ENCODE data around the gene PAK1. TPM values are rescaled to one million over a fixed set of nuclear protein-coding genes. Genes with fewer than 3 reads are reported as not detected.

PAK1 gene
- total RNA-seq, 1 donor from 2014 or later: 33.1 TPM

DNA sequence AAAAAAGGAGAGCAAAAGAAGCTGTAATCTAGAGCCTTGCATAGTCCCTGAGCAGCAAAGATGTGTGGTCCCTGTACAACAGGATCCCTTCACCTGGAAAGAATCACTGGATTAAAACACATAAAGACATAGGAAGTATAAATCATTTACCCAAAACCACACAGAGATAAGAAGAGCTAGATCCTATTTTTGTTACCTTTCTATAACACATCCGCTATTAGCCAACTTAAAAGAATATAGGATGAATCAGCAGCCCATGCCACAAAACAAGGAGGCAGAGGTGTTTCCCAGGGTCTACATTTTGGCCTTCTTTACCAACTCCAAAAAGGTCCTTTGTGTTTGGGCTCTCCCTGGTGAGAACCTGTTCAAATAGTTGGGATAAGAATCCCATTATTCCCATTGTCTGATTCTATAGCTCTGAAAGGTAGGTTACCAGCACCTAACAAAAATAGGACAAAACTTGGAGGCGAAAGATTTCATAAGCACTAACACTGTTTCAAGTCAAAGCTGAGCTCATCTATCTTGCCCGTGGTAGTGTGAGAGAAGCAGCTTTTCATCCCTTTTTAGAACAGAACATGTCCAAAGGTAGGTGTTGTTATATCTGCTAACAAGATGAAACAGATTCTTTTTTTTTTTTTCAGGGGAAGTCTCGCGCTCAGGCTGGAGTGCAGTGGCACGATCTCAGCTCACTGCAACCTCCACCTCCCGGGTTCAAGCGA is 26.8 kb downstream of the PAK1 start:
- intact Hi-C loops (cut with micrococcal nuclease): no loop called here

DNA sequence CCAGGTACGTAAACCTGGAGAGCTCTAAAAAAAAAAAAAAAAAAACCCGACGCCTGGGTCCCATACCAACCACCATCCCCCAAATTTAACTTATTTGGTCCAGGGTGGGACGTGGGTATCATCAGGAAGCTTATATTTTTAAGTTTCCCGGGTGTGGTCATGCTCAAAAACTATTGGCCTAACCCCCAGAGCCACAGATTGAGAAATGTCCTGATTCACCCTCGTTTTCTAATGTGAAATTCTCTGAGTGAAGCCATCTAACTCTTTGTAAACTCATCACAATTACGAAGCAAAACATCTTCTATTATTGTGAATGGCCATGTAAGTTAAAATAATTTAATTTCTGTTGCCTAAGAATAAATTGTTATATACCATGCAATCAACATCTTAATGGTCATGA is 29.6 kb downstream of the PAK1 start:
- no peak for DNase-seq (ENCODE audit: low spot score)
- Mint-ChIP-seq H3K36me3 (ENCODE audit: low read depth) (no peaks in the 10 kb centered on the region), H3K4me3 (no peak overlapping the region), H3K27ac (no peak overlapping the region), H3K9me3 (no peaks in the 10 kb centered on the region), H3K27me3 (ENCODE audit: insufficient read depth) (no peaks in the 10 kb centered on the region), H3K4me1 (ENCODE audit: low read depth) (peaks cover 27% of the 10 kb centered on the region)
- intact Hi-C loops (cut with micrococcal nuclease): no loop called here

More for the DNA sequence above, 26.8 kb downstream of the PAK1 start:
- DNase-seq (ENCODE audit: low spot score): no peak
- Mint-ChIP-seq H3K4me1 (ENCODE audit: low read depth) (peaks cover 46% of the 10 kb centered on the region), H3K27me3 (ENCODE audit: insufficient read depth) (peaks cover 2% of the 10 kb centered on the region), H3K36me3 (ENCODE audit: low read depth) (no peaks in the 10 kb centered on the region), H3K9me3 (no peaks in the 10 kb centered on the region), H3K27ac (no peak overlapping the region), H3K4me3 (no peak overlapping the region)

DNA sequence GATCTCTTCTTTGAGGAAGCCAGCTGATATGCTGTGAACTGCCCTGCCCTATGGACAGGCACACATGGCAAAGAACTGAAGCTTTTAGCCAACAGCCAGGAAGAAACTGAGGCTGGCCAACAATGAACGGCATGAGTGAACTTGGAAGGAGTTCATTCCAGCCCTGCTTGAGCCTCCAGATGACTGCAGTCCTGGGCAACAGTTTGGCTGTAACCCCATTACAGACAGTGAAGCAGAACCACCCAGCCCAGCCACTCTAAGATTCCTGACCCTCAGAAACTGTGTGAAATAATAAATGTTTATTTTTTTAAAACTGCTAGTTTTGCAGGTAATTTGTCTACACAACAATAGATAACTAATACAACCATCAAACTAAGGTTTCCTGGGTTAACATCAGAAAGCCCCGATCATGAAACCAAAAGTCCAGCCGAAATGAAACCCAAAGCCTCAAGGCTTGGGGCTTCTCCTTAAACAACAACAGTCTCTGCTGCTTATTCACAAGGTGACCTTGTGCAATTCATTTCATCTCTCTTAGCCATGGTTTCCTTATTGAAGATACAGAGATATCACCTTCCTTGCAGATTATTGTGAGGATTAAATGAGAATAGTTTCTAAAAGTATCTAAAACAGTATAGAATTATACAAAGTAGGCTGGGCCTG is 31.4 kb downstream of the PAK1 start:
- Mint-ChIP-seq H3K27me3 (ENCODE audit: insufficient read depth) (no peaks in the 10 kb centered on the region), H3K36me3 (ENCODE audit: low read depth) (no peaks in the 10 kb centered on the region), H3K9me3 (no peaks in the 10 kb centered on the region), H3K4me1 (ENCODE audit: low read depth) (peaks cover 14% of the 10 kb centered on the region), H3K27ac (no peak overlapping the region), H3K4me3 (no peak overlapping the region)
- intact Hi-C loops (cut with micrococcal nuclease): no loop called here
- no peak for DNase-seq (ENCODE audit: low spot score)

DNA sequence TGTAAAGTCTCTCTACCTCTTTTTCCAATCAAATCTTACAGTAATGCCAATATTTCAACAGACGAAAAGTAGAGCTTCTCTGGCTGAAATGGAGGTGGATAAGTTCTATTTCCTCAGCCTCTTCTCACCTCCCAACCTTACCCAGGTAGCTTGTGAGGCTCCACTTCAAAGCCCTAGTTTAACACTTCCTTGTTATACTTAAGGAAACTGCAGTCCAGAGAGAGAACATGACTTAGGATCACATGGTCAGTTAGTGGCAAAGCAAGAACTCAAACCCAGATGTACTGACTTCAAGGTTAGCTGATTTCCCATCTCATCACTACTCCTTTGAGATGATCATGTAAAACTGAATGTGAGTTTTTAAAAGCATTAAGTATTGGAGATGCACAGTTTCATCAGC is 32.5 kb downstream of the PAK1 start:
- Mint-ChIP-seq H3K36me3 (ENCODE audit: low read depth) (no peaks in the 10 kb centered on the region), H3K9me3 (no peaks in the 10 kb centered on the region), H3K27ac (no peak overlapping the region), H3K4me1 (ENCODE audit: low read depth) (peaks cover 5% of the 10 kb centered on the region), H3K4me3 (no peak overlapping the region), H3K27me3 (ENCODE audit: insufficient read depth) (peaks cover 4% of the 10 kb centered on the region)
- DNase-seq (ENCODE audit: low spot score): no peak
- intact Hi-C loops (cut with micrococcal nuclease): no loop called here

DNA sequence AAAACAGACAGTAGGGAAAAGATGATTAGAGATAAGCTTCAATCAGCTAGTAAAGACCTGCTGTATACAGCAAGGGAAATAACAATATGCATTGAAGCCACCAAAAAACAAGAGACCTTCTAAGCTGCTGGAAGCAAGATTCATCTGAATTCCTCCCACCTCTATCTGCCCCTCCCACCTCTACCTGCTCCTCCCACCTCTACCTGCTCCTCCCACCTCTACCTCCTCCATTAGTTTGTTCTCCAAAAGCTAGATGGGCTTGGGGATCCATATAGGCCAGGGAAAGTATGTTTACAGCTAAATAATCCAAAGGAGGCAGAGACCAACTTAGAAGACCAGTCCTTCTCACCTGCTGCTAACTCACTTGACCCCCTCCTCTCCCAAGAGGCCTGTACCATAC is 33.2 kb downstream of the PAK1 start:
- H3K27me3 Mint-ChIP-seq (ENCODE audit: insufficient read depth): peaks cover 7% of the 10 kb centered on the region
- intact Hi-C loops (cut with micrococcal nuclease): no loop called here
- peaks cover 5% of the 10 kb centered on the region for H3K4me1 Mint-ChIP-seq (ENCODE audit: low read depth)
- no peak overlapping the region for H3K4me3 Mint-ChIP-seq
- no peak for DNase-seq (ENCODE audit: low spot score)
- H3K36me3 Mint-ChIP-seq (ENCODE audit: low read depth): no peaks in the 10 kb centered on the region
- H3K27ac Mint-ChIP-seq: no peak overlapping the region
- no peaks in the 10 kb centered on the region for H3K9me3 Mint-ChIP-seq

DNA sequence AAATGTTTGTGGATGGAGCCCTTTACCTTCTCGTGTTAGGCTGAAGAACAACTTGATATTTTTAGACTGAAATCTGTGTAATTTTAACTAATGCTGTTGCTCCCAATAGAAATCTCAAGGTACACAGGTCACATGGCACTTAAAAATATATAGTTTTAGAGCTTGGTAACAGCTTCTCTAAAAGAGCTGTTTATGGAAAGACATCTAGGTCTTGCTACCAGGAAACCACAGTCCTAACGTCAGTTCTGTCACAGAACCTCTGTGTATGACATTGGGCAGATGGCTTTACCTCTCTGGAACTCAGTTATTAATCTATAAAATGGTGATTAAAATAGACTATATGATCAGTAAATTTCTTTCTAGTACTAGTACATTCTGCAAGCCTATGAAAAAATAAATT is 35.4 kb downstream of the PAK1 start:
- peaks cover 5% of the 10 kb centered on the region for H3K4me1 Mint-ChIP-seq (ENCODE audit: low read depth)
- H3K36me3 Mint-ChIP-seq (ENCODE audit: low read depth): no peaks in the 10 kb centered on the region

DNA sequence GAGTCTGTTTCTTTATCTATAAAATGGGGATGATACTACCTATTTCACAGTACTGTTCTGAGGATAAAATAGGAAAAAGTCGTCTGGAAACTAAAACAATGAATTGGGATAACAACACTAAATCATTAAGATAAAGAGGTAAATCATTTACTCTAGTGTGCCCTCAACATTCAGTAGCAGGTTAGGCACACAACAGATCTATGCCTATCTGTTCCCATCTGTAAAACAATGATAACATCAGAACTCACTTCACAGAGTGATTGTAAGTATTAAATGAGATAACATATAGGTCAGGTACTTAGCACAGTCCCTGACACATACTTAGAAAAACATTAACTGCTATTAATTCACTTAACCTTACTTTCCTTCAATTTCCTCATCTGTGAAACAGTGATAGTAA is 36.9 kb downstream of the PAK1 start:
- Mint-ChIP-seq H3K27me3 (ENCODE audit: insufficient read depth) (peaks cover 7% of the 10 kb centered on the region), H3K4me3 (no peak overlapping the region), H3K4me1 (ENCODE audit: low read depth) (no peaks in the 10 kb centered on the region), H3K27ac (no peak overlapping the region), H3K9me3 (no peaks in the 10 kb centered on the region), H3K36me3 (ENCODE audit: low read depth) (no peaks in the 10 kb centered on the region)
- DNase-seq (ENCODE audit: low spot score): no peak
- intact Hi-C loops (cut with micrococcal nuclease): no loop called here

More for the DNA sequence above, 35.4 kb downstream of the PAK1 start:
- peaks cover 7% of the 10 kb centered on the region for H3K27me3 Mint-ChIP-seq (ENCODE audit: insufficient read depth)
- DNase-seq (ENCODE audit: low spot score): no peak
- H3K9me3 Mint-ChIP-seq: no peaks in the 10 kb centered on the region
- no peak overlapping the region for H3K27ac Mint-ChIP-seq
- no peak overlapping the region for H3K4me3 Mint-ChIP-seq
- intact Hi-C loops (cut with micrococcal nuclease): no loop called here

DNA sequence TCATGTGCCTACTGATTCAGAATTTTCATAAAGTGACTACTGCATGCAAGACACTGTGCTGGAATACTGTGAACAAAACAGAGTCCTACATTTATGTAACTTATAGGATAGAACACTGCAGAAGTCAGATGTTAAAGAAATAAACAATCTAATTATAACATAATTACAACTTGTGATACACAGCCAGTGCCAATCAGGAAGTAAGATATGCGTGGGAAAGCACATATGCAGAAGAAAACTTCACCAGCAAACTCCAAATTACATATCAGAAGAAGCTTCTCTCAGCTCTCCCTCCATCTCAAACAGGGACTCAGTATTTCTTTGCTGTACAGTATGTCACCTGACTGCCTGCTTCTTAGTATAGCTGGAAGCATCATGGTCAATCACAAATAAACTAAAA is 37.4 kb downstream of the PAK1 start:
- H3K27me3 Mint-ChIP-seq (ENCODE audit: insufficient read depth): peaks cover 7% of the 10 kb centered on the region
- DNase-seq (ENCODE audit: low spot score): no peak
- no peak overlapping the region for H3K4me3 Mint-ChIP-seq
- no peaks in the 10 kb centered on the region for H3K4me1 Mint-ChIP-seq (ENCODE audit: low read depth)
- intact Hi-C loops (cut with micrococcal nuclease): no loop called here
- H3K9me3 Mint-ChIP-seq: no peaks in the 10 kb centered on the region
- H3K27ac Mint-ChIP-seq: no peak overlapping the region
- H3K36me3 Mint-ChIP-seq (ENCODE audit: low read depth): no peaks in the 10 kb centered on the region

DNA sequence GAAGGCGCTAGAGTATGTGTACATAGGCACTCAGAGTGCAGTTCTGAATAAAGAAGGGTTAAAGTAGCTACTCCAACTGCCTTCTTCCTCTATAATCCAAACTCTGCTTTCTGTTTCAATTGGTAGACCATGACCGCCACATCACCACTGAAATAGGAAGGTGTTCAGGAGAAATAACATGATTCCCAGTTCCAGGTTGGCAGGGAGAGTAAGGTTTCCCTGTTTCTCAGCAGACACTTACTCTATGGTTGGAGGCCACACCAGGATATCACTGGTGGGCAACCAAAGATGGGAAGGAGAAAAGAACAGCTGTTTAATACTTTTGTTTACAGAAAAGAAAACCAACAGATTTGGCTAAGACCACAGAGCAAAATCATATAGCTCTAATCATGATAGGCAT is 37.9 kb downstream of the PAK1 start:
- no peaks in the 10 kb centered on the region for H3K36me3 Mint-ChIP-seq (ENCODE audit: low read depth)
- no peak overlapping the region for H3K4me3 Mint-ChIP-seq
- intact Hi-C loops (cut with micrococcal nuclease): no loop called here
- peaks cover 10% of the 10 kb centered on the region for H3K27me3 Mint-ChIP-seq (ENCODE audit: insufficient read depth)
- no peak for DNase-seq (ENCODE audit: low spot score)
- H3K9me3 Mint-ChIP-seq: no peaks in the 10 kb centered on the region
- H3K4me1 Mint-ChIP-seq (ENCODE audit: low read depth): no peaks in the 10 kb centered on the region
- no peak overlapping the region for H3K27ac Mint-ChIP-seq

DNA sequence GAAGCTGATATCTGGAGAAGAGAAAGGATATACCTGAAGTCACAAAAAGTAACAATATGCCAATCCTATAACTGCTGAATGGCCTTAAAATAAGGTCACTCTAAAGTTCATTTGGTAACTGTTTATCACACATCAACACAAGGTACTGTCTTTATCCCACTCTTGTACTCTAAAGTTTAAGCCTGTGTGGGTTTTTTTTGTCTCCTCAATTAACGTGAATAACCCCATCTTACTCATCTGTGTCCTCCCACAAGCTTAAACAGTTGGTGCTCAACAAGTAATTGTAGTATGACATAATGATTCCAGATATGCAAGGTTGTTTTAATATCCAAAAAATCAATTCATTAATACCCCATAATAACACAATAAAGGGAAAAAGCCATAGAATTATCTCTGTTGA is 42.1 kb downstream of the PAK1 start:
- H3K27ac Mint-ChIP-seq: no peak overlapping the region
- H3K36me3 Mint-ChIP-seq (ENCODE audit: low read depth): no peaks in the 10 kb centered on the region
- peaks cover 11% of the 10 kb centered on the region for H3K27me3 Mint-ChIP-seq (ENCODE audit: insufficient read depth)
- no peak overlapping the region for H3K4me3 Mint-ChIP-seq
- H3K9me3 Mint-ChIP-seq: no peaks in the 10 kb centered on the region
- no peaks in the 10 kb centered on the region for H3K4me1 Mint-ChIP-seq (ENCODE audit: low read depth)
- DNase-seq (ENCODE audit: low spot score): no peak
- intact Hi-C loops (cut with micrococcal nuclease): no loop called here

DNA sequence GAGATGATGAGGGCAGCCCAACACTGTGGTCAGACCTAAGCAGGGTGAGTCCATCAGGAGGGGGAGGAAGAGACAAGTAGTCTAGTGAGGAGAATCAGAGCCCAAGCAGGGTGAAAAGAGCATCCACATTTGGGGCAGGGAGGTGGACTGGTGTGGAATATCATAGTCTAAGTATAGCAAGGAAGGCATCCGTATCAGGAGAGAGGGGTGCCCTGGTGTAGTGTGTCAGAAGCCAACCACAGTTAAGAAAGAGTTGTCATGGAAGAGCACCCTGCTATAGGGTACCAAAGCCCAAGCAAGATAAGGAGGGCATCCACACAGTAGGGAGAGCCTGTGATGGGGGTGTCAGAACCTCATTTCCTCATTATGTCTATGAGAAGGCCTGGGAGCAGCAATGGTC is 45.3 kb downstream of the PAK1 start:
- no peak for DNase-seq (ENCODE audit: low spot score)
- Mint-ChIP-seq H3K4me3 (no peak overlapping the region), H3K9me3 (no peaks in the 10 kb centered on the region), H3K4me1 (ENCODE audit: low read depth) (no peaks in the 10 kb centered on the region), H3K36me3 (ENCODE audit: low read depth) (no peaks in the 10 kb centered on the region), H3K27ac (no peak overlapping the region), H3K27me3 (ENCODE audit: insufficient read depth) (peaks cover 8% of the 10 kb centered on the region)
- intact Hi-C loops (cut with micrococcal nuclease): no loop called here

DNA sequence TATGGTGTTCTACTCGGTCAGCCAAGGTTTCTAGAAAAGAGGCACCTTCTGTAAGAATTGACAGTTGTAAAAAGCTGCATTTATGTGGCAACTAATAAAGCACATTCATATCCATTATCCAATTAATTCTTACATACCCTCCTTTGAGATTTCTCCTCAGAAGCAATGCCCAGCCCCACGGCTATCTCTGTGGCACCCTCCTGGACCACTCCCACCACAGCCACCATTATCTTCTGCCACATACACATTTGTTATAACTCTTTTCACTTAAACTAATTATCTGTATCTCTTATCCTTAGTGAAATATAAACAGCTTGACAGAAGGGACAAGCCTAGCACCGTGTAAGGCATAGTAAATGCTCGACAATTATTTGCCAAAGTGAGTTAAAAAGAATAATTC is 48.5 kb downstream of the PAK1 start:
- no peak for DNase-seq (ENCODE audit: low spot score)
- Mint-ChIP-seq H3K4me1 (ENCODE audit: low read depth) (no peaks in the 10 kb centered on the region), H3K9me3 (no peaks in the 10 kb centered on the region), H3K36me3 (ENCODE audit: low read depth) (no peaks in the 10 kb centered on the region), H3K4me3 (no peak overlapping the region), H3K27me3 (ENCODE audit: insufficient read depth) (peaks cover 4% of the 10 kb centered on the region), H3K27ac (no peak overlapping the region)
- intact Hi-C loops (cut with micrococcal nuclease): no loop called here

DNA sequence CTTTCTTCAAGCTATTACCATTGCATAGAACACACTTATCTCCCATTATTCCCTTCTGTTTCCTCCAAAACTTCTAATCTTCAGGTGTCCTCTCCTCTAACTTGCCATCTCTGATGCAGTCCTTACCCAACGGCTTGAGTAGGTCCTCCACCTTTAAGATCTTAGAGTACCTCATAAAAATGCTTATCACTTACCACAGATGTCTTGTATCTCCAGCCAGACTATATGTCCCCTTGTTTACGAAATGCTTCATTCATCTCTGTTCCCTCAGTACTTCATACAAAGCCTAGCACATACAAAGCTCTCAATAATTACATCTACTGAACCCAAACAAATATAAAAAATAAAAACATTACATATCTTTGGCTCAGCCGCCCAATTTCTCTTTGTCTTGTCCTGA is 49.2 kb downstream of the PAK1 start:
- Mint-ChIP-seq H3K27ac (no peak overlapping the region), H3K9me3 (no peaks in the 10 kb centered on the region), H3K27me3 (ENCODE audit: insufficient read depth) (peaks cover 4% of the 10 kb centered on the region), H3K4me3 (no peak overlapping the region), H3K36me3 (ENCODE audit: low read depth) (no peaks in the 10 kb centered on the region), H3K4me1 (ENCODE audit: low read depth) (no peaks in the 10 kb centered on the region)
- no peak for DNase-seq (ENCODE audit: low spot score)
- intact Hi-C loops (cut with micrococcal nuclease): no loop called here

All from activated T-helper 1 cell treated with anti-CD3 and anti-CD28 coated beads, Interleukin-12 subunit alpha, Interleukin-12 subunit beta, Interleukin-2, Interleukin-4 antibody, amounts not matched to agents 30 ng/mL and 10 ng/mL and 1 ng/mL, durations not matched to agents 14 hours and 24 hours and 36 hours (primary cell).